LNCAP (cell line): ENCODE measurements around the gene ETV2.

Source experiments
- TF ChIP-seq, protein P1 (sequence below): fragments of 450-650 bp; IDR thresholded peaks from 2 replicates; pipeline ENCODE4 v1.5.1; 2017; ENCODE audit warnings: mild to moderate bottlenecking

ETV2 gene

DNA sequence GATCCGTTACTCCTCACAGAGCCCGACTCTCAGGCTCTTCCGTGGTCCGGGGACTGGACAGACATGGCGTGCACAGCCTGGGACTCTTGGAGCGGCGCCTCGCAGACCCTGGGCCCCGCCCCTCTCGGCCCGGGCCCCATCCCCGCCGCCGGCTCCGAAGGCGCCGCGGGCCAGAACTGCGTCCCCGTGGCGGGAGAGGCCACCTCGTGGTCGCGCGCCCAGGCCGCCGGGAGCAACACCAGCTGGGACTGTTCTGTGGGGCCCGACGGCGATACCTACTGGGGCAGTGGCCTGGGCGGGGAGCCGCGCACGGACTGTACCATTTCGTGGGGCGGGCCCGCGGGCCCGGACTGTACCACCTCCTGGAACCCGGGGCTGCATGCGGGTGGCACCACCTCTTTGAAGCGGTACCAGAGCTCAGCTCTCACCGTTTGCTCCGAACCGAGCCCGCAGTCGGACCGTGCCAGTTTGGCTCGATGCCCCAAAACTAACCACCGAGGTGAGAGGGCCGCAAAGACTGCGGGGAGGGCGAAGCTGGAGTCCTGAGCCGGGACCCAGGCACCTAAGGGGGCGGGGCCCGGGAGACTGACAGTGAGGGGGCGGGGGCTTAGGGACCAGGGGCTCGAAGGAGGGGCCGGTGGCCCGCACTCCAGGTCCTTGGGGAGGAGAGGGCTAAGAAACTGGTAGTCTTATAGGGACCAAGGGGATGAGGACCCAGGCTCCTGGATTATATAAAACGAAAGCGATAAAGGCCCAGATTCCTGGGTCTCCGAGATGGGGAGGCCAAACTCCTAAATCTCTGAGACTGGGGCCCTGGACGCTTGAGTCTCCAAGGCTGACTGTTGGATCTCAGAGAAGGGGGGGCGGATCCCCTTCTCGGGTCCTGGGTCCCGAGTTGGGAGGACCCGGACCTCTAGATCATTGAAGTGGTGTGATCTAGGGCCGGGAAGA lies 2.0 kb downstream of the ETV2 start:
- TF ChIP-seq, protein P1, sequence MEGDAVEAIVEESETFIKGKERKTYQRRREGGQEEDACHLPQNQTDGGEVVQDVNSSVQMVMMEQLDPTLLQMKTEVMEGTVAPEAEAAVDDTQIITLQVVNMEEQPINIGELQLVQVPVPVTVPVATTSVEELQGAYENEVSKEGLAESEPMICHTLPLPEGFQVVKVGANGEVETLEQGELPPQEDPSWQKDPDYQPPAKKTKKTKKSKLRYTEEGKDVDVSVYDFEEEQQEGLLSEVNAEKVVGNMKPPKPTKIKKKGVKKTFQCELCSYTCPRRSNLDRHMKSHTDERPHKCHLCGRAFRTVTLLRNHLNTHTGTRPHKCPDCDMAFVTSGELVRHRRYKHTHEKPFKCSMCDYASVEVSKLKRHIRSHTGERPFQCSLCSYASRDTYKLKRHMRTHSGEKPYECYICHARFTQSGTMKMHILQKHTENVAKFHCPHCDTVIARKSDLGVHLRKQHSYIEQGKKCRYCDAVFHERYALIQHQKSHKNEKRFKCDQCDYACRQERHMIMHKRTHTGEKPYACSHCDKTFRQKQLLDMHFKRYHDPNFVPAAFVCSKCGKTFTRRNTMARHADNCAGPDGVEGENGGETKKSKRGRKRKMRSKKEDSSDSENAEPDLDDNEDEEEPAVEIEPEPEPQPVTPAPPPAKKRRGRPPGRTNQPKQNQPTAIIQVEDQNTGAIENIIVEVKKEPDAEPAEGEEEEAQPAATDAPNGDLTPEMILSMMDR, result no peak

DNA sequence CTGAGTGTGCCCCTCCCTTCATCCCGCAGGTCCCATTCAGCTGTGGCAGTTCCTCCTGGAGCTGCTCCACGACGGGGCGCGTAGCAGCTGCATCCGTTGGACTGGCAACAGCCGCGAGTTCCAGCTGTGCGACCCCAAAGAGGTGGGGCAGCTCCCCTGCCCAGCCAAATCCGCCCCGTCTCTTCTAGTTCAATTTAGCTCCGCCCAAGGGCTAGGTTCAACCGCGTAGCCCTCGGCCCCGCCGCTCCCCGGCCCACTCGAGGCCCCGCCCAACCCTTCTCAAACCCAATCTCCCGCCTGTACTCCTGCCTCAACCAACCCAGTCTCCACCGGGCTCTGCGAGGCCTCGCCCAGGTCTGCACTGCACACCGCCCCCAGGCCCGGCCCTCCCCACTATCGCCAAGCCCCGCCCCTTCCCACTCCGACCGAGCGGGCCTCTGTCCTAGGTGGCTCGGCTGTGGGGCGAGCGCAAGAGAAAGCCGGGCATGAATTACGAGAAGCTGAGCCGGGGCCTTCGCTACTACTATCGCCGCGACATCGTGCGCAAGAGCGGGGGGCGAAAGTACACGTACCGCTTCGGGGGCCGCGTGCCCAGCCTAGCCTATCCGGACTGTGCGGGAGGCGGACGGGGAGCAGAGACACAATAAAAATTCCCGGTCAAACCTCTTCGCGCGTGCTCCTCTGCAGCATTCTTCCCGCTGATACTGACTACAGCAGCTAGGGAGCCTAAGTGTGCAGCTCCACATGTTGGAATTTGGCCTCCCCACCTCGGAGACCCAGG lies 2.9 kb downstream of the ETV2 start:
- TF ChIP-seq, protein P1, result no peak

DNA sequence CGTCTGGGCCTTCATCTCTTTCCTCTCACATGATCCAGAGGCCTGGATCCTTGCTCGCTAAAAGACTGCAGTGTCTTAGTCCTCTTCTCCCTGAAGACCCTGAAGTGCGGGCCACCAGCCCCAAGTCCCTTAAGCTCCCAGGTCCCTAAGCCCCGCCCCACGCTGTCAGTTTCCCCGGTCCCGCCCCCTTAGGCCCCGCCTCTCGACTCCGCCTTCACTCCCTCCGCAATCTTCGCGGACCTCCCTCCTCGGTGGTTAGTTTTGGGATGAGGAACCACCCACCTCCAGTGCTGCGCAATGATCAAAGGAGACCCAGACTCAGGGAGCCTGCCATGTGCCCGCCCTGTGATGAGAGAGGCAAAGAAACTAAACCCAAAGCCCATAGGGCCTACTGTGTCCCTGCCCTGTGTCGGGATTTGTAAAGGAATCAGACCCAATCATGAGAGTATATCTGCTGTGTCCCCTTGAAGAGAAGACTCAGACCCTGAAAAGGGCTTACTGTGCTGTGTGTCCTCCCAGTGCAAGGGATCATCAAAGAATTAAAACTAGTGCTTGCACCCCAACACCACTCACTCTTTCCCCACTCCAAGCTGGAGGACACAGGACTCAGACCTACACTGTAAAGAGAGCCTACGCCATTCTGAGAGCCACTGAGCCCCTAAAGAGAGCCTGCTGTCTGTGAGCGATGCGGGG lies 3.6 kb downstream of the ETV2 start:
- TF ChIP-seq, protein P1, result no peak

DNA sequence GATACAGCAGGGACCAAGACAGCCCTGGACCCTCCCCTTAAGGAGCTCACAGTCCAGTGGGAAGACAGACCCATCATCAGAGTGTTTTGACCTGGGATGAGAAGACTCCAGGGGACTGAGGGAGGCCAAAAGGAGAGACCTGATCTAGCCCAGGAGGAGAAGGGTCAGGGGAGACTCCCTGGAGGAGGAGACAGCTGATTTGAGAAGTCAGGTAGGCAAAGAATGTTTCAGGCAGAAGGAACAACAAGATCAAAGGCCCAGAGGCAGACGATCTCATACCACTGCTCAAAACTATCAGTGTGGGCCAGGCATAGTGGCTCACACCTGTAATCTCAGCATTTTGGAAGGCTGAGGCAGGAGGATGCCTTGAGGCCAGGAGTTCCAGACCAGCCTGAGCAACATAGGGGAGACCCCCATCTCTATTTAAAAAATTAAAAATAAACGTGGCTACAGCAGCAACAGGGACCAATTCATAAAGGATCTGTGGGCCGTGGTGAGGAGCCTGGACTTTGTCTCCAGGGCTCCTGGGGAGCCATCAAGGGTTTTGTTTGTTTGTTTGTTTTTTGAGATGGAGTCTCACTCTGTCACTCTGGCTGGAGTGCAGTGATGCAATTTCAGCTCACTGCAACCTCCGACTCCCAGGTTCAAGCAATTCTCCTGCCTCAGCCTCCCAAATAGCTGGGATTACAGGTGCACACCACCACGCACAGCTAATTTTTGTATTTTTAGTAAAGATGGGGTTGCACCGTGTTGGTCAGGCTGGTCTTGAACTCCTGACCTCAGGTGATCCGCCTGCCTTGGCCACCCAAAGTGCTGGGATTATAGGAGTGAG lies 4.4 kb downstream of the ETV2 start:
- TF ChIP-seq, protein P1, result no peak

DNA sequence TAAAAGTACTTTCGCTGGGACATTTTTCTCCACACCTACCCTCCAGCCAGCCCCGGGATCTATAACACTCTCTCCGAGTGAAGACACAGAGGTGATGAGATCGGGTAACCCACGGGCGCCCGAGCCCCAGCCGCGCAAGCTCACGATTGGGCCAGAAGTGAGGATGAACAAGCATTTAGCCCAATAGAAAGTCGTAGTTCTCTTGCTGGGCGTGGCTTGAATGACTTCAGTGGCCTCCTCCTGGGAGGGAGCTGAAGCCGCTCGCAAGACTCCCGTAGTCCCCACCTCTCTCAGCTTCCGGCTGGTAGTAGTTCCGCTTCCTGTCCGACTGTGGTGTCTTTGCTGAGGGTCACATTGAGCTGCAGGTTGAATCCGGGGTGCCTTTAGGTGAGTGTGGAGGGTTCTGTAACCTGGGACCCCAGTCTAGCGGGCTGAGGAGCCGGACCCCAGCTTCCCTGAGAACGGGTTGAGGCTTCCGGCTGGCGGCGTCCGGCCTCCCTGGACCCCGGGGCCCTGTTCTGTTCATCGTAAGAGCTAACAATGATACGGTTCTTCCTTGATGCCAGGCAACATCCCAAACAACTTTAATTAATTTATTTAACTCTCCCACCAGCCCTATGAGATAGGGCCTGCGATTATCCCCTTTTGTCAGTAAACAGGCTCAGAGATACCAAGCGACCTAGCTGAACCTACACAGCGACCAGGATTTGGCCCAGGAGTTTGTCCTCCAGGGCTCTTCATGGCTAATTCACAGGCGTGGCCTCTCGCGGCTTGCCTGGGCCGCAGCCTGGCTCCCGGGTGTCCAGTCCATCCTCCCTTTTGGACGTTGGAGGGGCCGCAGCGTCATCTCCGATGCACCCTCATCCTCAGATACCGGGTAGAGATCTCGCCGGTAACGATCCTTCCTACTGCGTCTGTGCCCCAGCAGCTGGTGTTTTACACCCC lies 6.7 kb downstream of the ETV2 start, which contains the start of gene COX6B1:
COX6B1 (plus strand) TSS at position 307 of the 945 bp plus-strand sequence. CDS start 2,921 bp downstream, outside the sequence.
- TF ChIP-seq, protein P1, result no peak

DNA sequence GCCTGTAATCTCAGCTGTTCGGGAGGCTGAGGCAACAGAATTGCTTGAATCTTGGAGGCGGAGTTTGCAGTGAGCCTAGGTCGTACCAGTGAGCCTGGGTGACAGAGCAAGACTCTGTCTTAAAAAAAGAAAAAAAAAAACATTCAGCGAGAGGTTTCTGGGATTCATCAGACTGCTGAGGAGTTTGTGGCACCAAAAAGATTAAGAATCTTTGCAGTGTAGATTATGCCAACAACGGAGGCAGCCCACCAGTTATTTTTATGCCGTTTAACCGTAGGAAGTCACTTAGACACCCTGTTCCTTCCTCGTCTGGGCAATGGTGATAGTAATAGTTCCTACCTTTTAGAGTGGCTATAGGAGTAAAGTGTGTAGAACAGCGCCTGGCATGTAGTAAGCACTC lies 9.0 kb downstream of the ETV2 start:
- TF ChIP-seq, protein P1, result no peak
